ENCODE measurements around the gene KRT12.

Gene KRT12

GRCh38 chr17:40812639-40813038 is 54.4 kb downstream of the KRT12 start:
- no peak for DNase-seq

Measured in NCI-H524 (cell line).